Uterus (tissue), 2 donors: Measurements from ENCODE around the gene DOCK7.

Source experiments
- CTCF ChIP-seq, 4 experiments: fragments of 200-600 bp in 2 of 4; fragments of 450-650 bp in 2 of 4; sonication (generic) in 2 of 4; IDR thresholded peaks; one replicate each; pipeline ENCODE4 v1.5.1; 2016 to 2019; ENCODE audit warnings: antibody characterized with exemption in 4 of 4, mild to moderate bottlenecking in 2 of 4, moderate library complexity in 1 of 4
- POLR2A ChIP-seq, 2 donors: fragments of 450-650 bp; IDR thresholded peaks; one replicate each; pipeline ENCODE4 v1.6.1; 2016; ENCODE audit warnings: antibody characterized with exemption in 2 of 2, mild to moderate bottlenecking in 1 of 2, moderate library complexity in 1 of 2

GRCh38 chr1:62405247-62405646, 282.9 kb downstream of the DOCK7 start:
- TF ChIP-seq CTCF (IDR thresholded peaks at IDR 0.05) (no peak), POLR2A (IDR thresholded peaks at IDR 0.05) (no peak)
